Amygdala (tissue), 56 donors: ENCODE data around the gene AMZ1.

ENCODE experiments used
- DNase-seq, 56 donors: peaks; one replicate each; lab custom pipeline; 2025; lab: John Stamatoyannopoulos, UW

AMZ1 gene

DNA sequence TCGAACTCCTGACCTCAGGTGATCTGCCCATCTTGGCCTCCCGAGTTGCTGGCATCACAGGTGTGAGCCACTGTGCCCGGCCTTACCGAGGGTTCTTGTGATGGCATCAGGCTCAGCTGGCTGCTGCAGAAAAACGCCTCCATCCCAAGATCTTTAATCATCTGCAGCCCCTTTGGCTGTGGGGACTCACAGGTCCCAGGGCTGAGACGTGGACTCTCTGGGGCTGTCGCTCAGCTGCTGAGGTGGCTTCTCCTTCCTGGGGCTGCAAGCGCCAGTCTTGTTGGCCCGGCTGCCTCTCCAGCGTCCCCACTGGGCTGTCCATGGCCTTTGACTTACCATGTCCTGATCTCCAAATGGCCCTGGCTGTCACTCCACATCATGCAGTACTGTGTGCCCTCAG, 20.0 kb downstream of the AMZ1 start:
- no peak for DNase-seq

DNA sequence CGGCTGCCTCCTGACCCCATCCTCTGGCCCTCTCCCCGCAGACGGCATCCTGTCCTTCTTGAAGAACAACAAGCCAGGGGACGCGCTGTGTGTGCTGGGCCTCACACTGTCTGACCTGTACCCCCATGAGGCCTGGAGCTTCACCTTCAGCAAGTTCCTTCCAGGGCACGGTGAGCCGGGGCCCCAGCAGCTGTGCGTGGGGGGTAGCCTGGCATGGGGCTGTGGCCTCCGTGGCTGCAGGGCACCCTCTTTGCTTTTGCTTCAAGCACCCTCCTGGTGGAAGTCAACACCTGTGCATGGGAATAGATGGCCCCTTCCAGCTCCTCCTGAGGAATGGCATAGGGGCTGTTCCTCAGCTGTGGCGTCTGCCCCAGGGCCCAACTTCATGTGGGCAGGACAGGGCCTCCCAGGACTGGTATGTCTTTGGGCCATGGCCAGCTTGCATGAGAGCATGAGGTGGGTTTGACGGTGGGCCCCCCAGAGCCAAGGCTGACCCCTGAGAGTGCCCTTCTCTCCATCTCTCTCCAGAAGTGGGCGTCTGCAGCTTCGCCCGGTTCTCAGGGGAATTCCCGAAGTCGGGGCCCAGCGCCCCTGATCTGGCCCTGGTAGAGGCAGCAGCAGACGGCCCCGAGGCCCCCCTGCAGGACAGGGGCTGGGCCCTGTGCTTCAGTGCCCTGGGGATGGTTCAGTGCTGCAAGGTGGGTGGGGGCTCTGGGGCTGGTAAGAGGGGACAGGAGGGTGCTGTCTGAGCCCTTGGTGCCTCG, 20.7 kb downstream of the AMZ1 start:
- no peak for DNase-seq

- DNase-seq, result peak in 33 of 56 donors; percentile 18 to 82 (median 48)
Measured at GRCh38 chr7:2709553-2710285, 21.7 kb downstream of the AMZ1 start.

DNA sequence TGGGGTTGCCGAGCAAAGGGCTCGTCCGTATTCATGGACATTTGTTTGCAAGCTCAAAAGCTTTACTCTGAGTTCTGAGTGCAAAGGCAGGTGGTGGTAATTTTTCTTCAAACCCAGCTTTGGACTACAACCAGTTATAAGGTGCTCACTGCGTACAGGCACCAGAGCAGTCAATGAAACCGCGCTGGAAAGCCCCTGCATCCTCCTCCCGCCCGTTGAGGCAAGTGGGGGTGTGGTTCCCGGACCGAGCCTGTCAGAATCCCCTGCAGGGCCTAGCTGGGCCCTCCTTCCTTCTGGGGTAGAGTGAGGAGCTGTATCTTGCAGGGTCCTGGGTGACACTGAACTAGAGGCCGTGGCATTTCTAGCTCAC, 22.3 kb downstream of the AMZ1 start:
- no peak for DNase-seq

GRCh38 chr7:2710901-2711551, 23.0 kb downstream of the AMZ1 start:
- no peak for DNase-seq

- DNase-seq, result no peak
Measured at GRCh38 chr7:2711895-2712675, 24.1 kb downstream of the AMZ1 start.

- DNase-seq, result peak in 4 of 56 donors; percentile 21 to 47 (median 30)
Measured at GRCh38 chr7:2713370-2713769, 25.4 kb downstream of the AMZ1 start.

- DNase-seq, result no peak
Measured at GRCh38 chr7:2713978-2714377, 26.0 kb downstream of the AMZ1 start.

GRCh38 chr7:2714636-2715035, 26.6 kb downstream of the AMZ1 start:
- DNase-seq, result no peak

- no peak for DNase-seq
Measured at GRCh38 chr7:2715341-2716231, 27.6 kb downstream of the AMZ1 start.

DNA sequence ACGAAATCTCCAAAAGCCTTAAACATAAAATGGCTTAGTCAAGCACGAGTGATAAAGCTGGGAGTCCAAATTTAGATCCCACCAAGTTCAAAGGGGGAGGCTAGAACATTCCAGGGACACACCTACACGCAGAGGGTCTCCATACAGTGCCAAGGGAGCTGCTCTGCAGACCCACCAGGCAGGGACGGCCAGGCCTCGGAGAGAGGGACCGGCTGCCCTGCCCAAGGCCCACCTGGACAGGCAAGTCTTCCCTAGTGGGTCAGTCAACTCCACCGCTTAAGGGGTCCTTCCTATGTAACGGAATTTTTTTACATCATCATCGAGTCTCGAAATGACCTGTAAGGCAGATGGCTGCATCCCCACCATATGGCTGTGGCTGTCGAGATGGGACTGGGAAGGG, 28.5 kb downstream of the AMZ1 start:
- DNase-seq, result no peak

DNA sequence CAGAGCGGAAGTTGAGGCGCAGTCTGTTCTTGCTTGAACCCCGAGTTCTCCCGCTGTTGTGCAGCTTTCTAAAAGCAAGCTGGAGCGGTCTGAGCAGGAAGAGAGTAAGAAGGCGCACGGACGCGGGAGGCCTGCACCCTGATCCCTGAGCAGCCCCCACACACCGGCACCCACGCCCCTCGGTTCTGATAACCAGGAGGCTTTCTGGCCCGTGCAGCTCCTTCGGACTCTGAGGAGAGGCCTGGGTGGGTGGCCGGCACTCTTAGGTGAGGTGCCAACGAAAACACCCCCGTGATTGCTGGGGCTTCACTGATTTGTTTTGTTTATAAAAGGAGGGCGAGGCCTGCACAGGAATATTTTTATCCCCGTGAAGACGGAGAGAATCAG, 28.9 kb downstream of the AMZ1 start:
- no peak for DNase-seq

DNA sequence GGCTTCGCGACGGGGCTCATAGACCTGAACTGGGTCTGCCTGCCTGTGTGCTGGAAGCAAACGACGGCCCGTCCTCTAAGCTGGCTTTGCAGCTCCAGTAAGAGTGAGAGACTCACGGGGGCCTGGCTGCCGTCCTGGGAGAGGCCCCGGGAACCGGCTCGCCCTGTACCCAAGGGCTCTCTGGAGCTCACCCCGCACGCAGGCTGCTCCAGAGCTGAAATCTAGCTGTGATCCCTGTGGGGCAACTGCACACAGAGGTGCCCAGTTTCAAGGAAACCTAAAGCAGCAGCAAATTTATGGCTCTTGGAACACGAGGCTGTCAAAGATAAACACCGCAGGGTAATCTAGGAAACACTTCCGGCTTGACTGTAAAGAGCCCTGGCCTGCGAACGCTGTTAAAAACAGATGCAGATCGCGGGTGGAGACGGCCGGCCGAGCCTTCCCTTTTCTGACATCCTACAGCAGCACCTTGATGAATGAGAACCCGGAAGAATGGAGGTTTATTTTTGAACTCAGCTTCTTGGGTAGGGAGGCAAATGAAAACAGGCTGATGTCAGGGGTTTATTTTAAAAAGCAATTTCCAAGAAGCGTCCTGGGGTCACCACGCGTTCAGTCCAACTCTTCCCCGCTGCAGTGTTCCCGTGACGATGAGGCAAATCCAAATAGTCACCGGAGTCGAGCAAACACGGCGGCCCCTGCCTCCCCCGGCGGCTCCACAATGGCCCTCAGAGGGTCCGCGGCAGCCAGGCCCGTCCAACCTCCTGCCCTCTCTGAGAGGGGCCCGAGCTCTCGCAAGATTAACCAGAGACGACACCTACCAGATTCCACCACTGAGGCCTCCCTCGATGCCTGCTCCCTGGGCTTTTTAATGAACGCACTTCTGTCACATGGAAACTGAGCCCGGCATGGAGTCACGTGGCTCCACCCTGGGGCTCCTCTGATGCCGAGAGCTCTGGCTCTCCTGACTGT, 29.6 kb downstream of the AMZ1 start:
- DNase-seq, result peak in 7 of 56 donors; percentile 15 to 41 (median 25)

- DNase-seq, result no peak
Measured at GRCh38 chr7:2718296-2718965, 30.4 kb downstream of the AMZ1 start.

GRCh38 chr7:2719007-2719406, 31.0 kb downstream of the AMZ1 start:
- peak in 16 of 56 donors; percentile 11 to 68 (median 40) for DNase-seq

GRCh38 chr7:2720024-2720423, 32.0 kb downstream of the AMZ1 start:
- peak in 16 of 56 donors; percentile 19 to 61 (median 40) for DNase-seq

DNA sequence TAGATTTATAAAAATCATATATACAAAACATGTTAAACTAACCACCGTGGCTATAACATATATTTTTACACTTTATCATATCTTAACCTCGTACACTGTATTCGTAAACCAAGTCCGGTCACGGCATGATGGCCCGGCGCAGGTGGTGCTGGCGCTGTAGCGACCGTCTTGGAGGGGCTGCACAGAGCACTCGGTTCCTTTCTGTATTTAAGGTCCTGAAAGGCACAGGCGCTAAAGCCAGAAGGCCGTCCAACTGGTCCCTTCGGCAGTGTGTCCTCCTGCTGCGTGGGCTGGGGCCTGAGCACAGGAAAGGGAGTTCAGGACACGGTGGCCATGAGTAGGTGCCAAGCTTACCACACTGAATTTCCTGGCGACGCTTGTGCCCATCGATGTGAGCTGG, 33.8 kb downstream of the AMZ1 start:
- DNase-seq, result no peak

DNA sequence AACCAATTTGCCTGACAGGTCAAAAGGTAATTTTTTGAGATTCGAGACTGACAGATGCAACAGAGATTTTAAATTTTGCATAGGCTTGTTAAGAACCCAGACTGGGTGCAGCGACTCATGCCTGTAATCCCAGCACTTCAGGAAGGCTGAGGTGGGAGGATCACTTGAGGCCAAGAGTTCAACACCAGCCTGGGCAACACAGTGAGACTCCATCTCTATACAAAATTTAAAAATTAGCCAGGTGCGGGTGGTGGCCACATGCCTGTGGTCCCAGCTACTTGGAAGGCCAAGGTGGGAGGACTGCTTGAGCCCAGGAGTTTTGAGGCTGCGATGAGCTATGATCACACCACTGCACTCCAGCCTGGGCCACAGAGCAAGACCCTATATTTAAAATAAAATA, 34.6 kb downstream of the AMZ1 start:
- no peak for DNase-seq
